NCI-H774 (cell line): Measurements from ENCODE around the gene YIF1A.
"Not testable (repeated sequence)": the region's sequence is repeated elsewhere in the genome, so short reads cannot be mapped to it uniquely, and the experiment has no call there.

ENCODE experiments used
- DNase-seq: peaks from one replicate; lab custom pipeline; 2025; lab: John Stamatoyannopoulos, UW

The YIF1A gene

GRCh38 chr11:66326261-66327111 is 37.5 kb upstream of the YIF1A start:
- DNase-seq, result no peak

GRCh38 chr11:66325263-66325671 is 36.3 kb upstream of the YIF1A start:
- no peak for DNase-seq

GRCh38 chr11:66324664-66325063 is 35.7 kb upstream of the YIF1A start:
- no peak for DNase-seq

- DNase-seq, result no peak
These were observed 34.7 kb upstream of the YIF1A start for GRCh38 chr11:66323684-66324083.

- DNase-seq, result no peak
These were observed 33.9 kb upstream of the YIF1A start for GRCh38 chr11:66322732-66323427.

- DNase-seq, result no peak
These were observed 32.7 kb upstream of the YIF1A start for GRCh38 chr11:66321606-66322005.

GRCh38 chr11:66320748-66321147 is 31.8 kb upstream of the YIF1A start:
- not testable (repeated sequence) for DNase-seq

GRCh38 chr11:66320289-66320688 is 31.3 kb upstream of the YIF1A start:
- not testable (repeated sequence) for DNase-seq

GRCh38 chr11:66318600-66318970 is 29.6 kb upstream of the YIF1A start:
- DNase-seq, result no peak

GRCh38 chr11:66317723-66318599 is 29.0 kb upstream of the YIF1A start:
- DNase-seq, result no peak

- no peak for DNase-seq
These were observed 28.4 kb upstream of the YIF1A start for GRCh38 chr11:66317322-66317722.

GRCh38 chr11:66316849-66317251 is 27.9 kb upstream of the YIF1A start, which contains the start of gene CD248:
CD248 (minus strand) TSS chr11:66317044; CDS start chr11:66317027, 17 bp downstream.
- no peak for DNase-seq

- peak; percentile 17 for DNase-seq
These were observed 27.2 kb upstream of the YIF1A start for GRCh38 chr11:66315921-66316811.

GRCh38 chr11:66315498-66315885 is 26.5 kb upstream of the YIF1A start:
- no peak for DNase-seq

GRCh38 chr11:66314561-66315497 is 25.9 kb upstream of the YIF1A start:
- no peak for DNase-seq

GRCh38 chr11:66314186-66314501 is 25.2 kb upstream of the YIF1A start:
- DNase-seq, result no peak

GRCh38 chr11:66313321-66314185 is 24.6 kb upstream of the YIF1A start:
- DNase-seq, result no peak

GRCh38 chr11:66312549-66313320 is 23.8 kb upstream of the YIF1A start:
- peak; percentile 97 for DNase-seq
